Amygdala (tissue), 56 donors: ENCODE results near the gene FNBP1.
"Not testable (repeated sequence)": the region's sequence is repeated elsewhere in the genome, so short reads cannot be mapped to it uniquely, and the experiment has no call there.

Experiments
- DNase-seq, 56 donors: peaks; one replicate each; lab custom pipeline; 2025; lab: John Stamatoyannopoulos, UW

Gene FNBP1

DNA sequence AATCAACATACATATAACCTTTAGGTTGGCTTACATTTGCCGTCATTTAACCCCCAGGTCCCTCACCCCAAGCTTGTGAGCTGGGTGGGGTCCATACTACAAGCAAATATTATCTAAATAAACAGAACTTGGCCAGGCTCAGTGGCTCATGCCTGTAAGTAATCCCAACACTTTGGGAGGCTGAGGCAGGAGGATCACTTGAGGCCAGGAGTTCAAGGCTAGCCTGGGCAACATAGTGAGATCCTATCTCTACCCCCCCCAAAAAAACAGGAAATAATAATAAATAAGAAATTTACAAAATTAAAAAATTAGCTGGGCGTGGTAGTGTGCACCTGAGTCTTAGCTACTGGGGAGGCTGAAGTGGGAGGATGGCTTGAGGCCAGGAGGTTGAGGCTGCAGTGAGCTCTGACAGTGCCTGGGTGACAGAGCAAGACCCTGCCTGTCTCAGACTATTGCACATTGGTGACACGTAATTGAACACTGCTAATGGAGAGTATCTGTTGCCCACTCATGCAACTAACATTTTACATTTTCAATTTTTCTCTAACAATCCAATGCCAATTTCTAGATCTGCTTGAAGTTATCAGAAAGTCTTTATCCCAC lies 18.9 kb downstream of the FNBP1 start:
- no peak for DNase-seq

GRCh38 chr9:130023144-130023787 lies 19.7 kb downstream of the FNBP1 start:
- DNase-seq, result no peak

DNA sequence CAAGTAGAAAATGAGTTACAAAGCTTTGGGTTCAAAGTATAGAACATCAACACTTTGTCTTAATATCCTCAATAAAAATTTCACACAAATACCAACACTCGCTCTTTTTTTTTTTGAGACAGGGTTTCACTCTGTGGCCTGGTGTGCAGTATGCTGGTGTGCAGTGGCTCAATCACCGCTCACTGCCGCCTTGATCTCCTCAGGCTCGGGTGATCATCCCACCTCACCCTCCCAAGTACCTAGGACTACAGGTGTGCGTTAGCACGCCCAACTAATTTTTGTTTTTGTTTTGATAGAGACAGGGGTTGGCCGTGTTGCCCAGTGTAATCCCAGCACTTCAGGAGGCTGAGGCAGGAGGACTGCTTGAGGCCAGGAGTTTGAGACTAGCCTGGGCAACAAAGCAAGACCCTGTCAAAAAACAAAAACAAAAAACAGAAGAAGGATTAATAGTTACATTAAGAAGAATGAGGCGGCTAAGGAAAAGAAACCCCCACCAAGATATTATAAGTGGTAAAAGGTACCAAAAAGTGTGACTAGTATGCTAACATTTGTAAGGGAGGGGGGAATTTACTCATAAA lies 20.3 kb downstream of the FNBP1 start:
- no peak for DNase-seq

DNA sequence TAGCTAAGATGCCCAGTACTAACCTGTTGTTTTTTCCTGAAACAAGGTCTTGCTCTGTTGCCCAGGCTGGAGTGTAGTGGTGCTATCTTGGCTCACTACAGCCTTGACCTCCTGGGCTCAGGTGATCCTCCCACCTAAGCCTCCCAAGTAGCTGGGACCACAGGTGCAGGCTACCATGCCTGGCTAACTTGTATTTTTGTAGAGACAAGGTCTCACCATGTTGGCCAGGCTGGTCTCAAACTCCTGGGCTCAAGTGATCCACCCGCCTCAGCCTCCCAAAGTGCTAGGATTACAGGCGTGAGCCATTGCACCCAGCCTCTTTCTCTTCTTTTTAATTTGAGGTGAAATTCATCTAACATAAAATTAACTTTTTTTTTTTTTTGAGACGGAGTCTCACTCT lies 21.1 kb downstream of the FNBP1 start:
- not testable (repeated sequence) for DNase-seq

- DNase-seq, result no peak
Measured at GRCh38 chr9:130021123-130021522, 21.9 kb downstream of the FNBP1 start.

DNA sequence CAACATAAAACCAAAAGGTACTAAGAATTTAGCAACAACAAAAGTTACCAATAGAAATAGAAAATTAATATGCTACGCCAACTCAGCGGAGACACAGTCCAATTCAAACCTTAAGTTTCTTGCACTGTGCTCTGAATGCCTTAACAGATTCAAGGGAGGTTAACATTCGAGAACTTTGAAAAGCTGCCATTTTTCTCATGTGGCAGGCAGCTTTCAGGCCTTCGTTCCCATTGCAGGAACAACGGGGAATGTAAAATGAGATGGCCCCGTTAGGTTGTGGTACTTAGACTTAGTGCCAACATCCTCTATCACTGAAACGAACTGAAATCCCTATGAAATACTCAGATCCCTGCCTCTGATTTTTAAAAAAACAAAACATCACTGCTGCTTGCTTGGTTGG lies 22.4 kb downstream of the FNBP1 start:
- peak in 4 of 56 donors; percentile 21 to 37 (median 26) for DNase-seq

DNA sequence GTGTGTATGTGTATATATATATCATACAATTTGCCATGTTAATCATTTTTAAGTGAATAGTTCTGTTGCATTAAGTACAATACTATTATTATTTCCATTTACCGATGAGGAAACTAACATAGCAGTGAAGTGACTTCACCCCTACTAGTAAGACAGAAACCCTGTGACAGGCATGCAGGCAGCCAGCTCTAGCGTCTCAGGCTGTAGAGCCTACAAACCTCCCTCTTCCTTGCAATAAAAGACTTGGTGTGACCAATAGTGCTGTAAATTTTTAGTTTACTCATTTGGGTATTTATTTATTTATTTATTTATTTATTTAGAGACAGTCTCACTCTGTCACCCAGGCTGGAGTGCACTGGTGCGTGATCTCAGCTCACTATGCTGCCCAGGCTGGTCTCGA lies 24.7 kb downstream of the FNBP1 start:
- no peak for DNase-seq

DNA sequence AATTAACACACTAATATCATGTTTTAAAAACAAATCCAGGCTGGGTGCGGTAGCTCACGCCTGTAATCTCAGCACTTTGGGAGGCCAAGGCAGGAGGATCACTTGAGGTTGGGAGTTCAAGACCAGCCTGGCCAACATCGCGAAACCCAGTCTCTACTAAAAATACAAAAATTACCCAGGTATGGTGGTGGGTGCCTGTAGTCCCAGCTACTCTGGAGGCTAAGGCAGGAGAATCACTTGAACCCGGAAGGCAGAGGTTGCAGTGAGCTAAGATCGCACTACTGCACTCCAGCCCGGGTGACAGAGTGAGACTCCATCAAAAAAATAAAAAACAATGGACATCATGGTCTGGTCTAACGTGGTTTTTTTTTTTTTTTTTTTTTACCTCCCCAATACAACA lies 25.5 kb downstream of the FNBP1 start:
- DNase-seq, result not testable (repeated sequence)

- no peak for DNase-seq
Measured at GRCh38 chr9:130017076-130017475, 25.9 kb downstream of the FNBP1 start.

DNA sequence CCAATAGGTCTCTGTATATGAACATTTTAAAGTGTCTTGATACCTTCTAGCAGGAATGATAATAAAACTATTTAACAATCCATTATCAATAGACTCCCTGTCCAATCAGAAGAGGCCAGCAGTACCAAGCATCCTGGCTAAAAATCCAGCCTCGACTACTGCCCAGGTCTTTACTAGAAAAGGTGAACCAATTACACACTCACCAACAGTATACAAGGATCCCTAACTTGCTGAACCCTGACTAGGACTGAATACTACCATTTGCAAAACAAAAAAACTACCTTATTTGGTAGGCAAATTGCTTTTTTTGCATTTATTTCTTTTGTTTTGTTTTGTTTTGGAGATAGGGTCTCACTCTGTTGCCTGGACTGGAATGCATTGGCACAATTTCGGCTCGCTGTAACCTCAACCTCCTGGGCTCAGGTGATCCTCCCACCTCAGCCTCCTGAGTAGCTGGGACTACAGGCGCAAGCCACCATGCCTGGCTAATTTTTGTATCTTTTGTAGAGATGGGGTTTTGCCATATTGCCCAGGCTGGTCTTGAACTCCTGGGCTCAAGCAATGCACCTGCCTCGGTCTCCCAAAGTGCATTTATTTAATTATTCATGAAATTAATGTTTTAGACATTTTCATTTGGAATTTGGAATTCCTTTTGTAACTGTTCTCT lies 27.5 kb downstream of the FNBP1 start:
- DNase-seq, result no peak

- no peak for DNase-seq
Measured at GRCh38 chr9:130013326-130013725, 29.7 kb downstream of the FNBP1 start.

- DNase-seq, result no peak
Measured at GRCh38 chr9:130010151-130010988, 32.6 kb downstream of the FNBP1 start.

DNA sequence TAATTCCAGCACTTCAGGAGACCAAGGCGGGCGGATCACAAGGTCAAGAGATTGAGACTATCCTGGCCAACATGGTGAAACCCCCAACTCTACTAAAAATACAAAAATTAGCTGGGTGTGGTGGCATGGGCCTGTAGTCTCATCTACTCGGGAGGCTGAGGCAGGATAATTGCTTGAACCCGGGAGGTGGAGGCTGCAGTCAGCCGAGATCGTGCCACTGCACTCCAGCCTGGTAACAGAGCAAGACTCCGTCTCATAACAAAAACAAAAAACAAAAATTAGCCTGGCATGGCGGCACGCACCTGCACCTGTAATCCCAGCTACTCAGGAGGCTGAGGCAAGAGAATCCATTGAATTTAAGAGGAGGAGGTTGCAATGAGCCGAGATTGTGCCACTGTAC lies 33.4 kb downstream of the FNBP1 start:
- DNase-seq, result not testable (repeated sequence)

DNA sequence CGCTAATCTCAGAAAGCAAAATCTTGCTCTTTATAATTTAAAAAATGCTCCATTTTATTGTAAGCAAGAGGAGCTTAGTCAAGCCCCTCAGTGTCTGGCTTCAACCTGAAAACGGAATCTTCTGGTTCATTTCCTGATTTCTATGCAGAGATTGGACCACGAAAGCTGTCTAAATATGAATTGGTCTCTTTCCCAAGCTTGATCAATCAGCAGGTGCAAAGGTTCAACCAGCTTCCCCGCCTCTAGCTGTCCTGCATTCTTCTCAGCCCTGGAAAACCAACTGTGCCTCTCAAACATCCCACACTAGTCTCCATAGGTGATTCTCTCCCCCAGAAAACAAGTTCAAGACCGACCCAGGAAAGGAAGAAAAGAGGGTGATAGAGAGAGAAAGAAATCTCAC lies 34.5 kb downstream of the FNBP1 start:
- no peak for DNase-seq

DNA sequence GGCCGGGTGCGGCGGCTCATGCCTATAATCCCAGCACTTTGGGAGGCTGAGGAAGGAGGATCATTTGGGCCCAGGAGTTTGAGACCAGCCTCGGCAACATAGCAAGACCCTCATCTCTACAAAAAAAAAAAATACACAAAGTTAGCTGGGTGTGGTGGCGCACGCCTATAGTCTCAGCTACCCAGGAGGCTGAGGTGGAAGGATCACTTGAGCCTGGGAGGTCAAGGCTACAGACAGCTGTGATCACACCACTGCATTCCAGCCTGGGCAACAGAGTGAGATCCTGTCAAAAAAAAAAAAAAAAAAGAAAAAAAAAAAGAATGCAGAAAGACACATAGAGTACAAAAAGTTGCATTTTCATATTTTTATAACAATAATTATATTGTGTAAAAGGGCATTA lies 36.0 kb downstream of the FNBP1 start:
- DNase-seq, result not testable (repeated sequence)

DNA sequence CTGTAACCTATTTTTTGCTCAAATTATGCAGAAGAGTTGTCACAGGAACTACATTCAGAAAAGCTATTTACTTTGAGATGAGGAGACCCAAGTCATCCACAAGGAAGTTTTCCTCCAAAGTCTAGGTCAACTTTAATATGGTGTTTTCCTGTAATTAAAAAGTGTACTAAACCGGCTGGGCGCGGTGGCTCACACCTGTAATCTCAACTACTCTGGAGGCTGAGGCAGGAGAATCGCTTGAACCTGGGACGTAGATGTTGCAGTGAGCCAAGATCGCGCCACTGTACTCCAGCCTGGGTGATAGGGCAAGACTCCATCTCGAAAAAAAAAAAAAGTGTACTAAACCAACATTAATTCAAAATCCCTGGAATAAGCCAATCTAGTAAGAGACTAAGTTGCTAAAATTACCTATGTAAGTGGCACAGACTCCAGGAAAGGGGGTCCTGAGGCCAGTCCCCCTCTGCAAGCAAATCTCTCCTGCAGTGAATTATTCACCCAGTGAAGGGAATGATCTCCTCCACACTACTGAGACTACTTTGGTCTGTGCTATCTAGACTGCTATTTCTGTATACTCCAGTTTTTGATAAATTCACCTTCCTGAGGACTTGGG lies 38.9 kb downstream of the FNBP1 start:
- no peak for DNase-seq

- DNase-seq, result peak in 1 of 56 donors; percentile 3
Measured at GRCh38 chr9:130002320-130002719, 40.7 kb downstream of the FNBP1 start.

DNA sequence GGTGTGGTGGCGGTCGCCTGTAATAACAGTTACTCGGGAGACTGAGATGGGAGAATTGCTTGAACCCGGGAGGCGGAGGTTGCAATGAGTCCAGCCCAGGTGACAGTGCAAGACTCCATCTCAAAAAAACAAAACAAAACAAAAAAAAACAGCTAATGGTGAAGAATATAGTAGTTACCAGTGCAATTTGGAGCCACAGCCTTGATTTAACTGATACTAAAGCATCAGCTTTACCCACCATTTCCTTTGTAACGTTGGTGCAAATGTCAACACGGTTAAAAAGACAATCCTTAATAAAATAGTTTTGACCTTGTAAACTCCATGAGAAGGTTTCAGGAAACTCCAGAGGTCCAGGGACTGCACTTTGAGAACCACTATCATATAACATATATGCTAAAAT lies 41.8 kb downstream of the FNBP1 start:
- DNase-seq, result no peak

GRCh38 chr9:129999141-129999510 lies 43.9 kb downstream of the FNBP1 start:
- DNase-seq, result no peak

DNA sequence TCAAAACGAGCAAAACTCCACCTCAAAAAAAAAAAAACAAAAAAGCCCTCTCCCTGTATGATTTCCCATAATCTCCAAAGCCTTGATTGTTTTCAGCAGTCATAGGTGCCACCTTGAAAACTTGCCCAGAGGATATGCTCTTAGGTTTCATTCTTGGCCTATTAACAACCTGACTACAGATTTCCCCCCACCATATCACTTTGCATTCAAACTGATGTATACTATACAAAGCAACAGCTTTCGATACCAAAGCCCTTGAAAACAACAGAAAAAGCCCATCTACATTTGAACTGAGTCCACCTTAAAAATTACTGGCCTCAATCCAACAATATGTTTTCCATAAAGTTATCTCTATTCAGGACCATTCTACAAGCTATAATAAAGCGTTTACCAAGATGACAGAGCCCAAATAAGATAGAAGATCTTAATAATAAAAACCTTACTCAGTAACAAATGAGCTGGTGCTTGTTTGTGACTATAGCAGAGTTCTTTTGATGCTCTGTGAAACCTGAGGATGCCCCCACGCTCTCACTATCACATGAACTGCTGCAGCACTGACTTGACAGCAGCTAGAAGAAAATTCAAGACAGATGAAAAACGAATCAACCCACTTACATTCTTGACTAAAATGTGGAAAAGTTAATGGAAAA lies 44.4 kb downstream of the FNBP1 start:
- no peak for DNase-seq
